Measurements from ENCODE around the gene TAF10.

DNA sequence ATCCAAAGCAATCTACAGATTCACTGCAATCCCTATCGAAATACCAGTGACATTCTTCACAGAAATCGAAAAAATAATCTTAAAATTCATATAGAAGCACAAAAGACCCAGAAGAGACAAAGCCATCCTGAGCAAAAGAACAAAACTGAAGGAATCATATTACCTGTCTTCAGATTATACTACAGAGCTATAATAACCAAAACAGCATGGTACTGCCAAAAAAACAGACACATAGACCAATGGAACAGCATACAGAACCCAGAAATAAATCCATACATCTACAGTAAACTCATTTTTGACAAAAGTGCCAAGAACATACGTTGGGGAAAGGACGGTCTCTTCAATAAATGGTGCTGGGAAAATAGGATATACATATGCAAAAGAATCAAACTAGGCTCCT, 27.5 kb downstream of the TAF10 start:
- TF ChIP-seq POLR2A (IDR thresholded peaks at IDR 0.05), result no peak
- TF ChIP-seq, protein P1, sequence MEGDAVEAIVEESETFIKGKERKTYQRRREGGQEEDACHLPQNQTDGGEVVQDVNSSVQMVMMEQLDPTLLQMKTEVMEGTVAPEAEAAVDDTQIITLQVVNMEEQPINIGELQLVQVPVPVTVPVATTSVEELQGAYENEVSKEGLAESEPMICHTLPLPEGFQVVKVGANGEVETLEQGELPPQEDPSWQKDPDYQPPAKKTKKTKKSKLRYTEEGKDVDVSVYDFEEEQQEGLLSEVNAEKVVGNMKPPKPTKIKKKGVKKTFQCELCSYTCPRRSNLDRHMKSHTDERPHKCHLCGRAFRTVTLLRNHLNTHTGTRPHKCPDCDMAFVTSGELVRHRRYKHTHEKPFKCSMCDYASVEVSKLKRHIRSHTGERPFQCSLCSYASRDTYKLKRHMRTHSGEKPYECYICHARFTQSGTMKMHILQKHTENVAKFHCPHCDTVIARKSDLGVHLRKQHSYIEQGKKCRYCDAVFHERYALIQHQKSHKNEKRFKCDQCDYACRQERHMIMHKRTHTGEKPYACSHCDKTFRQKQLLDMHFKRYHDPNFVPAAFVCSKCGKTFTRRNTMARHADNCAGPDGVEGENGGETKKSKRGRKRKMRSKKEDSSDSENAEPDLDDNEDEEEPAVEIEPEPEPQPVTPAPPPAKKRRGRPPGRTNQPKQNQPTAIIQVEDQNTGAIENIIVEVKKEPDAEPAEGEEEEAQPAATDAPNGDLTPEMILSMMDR (IDR thresholded peaks at IDR 0.05 in 4 of 5, conservative IDR thresholded peaks at IDR 0.05 in 1 of 5), result no peak
